ENCODE results near the gene AHDC1.
A peak's percentile ranks its signal among the peaks of the same experiment; 100 is the strongest.
"Not testable (repeated sequence)": the region's sequence is repeated elsewhere in the genome, so short reads cannot be mapped to it uniquely, and the experiment has no call there.

Gene AHDC1

GRCh38 chr1:27509127-27510080 lies 94.5 kb downstream of the AHDC1 start:
- DNase-seq (ENCODE audit: low spot score) = no peak

DNA sequence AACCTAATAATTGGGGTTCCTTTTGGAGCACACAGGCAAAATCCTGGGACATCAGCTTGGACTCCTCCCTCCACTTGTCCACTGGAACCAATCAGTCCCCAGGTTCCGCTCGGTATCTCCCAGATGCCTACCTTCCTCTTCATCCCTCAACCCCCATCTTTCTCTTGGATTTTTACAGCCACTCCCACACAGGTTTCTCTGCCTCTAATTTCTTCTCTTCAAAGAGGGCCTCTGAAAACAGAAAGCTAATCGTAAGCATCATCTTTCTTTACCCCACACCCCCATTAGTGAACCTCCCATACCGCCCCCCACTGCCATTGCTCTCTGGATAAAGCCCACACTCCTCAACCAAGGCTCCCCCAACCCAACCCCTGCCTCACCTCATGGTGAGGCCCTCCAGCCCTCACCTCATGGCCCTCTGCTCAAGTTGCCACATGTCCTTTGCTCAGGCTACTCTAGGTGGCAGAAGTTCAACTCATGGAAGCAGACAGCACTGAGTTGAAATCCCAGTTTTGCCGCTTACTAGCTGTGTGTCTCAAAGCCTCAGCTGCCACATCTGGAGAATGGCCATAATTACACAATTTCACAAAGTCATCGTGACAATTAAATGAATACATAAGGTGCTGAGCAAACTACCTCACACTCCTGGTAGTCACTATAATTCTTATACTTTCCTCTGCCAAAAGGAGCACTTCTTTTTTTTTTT lies 95.8 kb downstream of the AHDC1 start:
- DNase-seq (ENCODE audit: low spot score) = peak; percentile 67

DNA sequence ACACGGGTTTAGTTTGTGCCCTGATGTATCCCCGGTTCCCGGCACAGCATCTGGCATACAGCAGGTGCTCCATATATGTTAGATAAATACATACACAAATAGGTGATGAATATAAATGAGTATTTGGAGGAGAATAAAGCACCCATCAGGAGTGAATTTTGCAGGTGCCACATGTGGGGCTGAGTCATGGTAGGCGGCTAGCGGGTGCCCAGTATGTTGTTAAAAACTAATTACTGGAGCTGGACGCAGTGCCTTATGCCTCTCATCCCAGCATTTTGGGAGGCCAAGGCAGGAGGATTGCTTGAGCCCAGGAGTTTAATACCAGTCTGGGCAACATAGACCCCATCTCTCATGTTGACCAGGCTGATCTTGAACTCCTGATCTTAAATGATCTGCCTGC lies 97.2 kb downstream of the AHDC1 start:
- DNase-seq (ENCODE audit: low spot score) = no peak

- no peak for DNase-seq (ENCODE audit: low spot score)
Measured at GRCh38 chr1:27505420-27505680, 98.6 kb downstream of the AHDC1 start.

DNA sequence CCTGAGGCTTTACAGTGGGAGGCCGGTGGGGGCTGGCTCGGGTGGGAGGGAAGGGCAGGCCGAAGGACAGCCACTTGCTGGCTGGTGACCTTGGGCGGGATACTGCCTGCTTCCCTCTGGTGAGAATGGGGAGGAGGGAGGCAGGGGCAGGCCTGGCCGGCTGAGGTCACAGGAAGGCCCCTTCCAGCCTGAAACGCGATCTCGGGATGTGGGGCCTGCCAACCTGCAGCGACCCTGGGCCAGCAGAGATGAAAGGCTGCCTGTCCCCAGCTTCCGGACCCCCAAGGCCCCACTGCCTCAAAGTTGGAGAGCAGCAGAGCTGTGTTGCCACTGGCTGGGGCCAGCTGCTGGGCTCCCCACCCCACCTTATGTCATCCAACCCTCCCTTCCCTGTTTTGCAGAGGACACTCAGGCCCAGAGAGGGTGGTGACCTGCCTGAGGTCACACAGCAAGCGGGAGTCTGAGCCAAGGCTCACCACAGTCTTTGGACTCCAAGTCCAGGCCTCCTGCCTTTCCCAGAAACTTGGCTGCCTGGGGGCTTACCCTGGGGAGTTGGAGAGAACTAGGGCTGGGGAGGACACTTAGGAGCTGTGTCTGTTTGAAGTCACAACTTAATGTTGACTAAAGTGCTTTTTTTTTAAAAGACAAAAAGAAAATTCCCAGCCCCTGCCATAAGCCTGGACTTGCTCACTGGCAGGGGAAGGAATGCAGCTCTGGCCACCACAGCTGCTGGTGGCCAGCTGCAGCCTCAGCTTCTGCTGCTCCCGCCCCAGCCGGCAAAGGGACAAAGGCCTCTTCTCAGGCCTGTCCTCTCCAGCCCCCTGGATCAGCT lies 99.1 kb downstream of the AHDC1 start:
- DNase-seq (ENCODE audit: low spot score) = no peak

- DNase-seq (ENCODE audit: low spot score) = no peak
Measured at GRCh38 chr1:27503844-27504587, 99.9 kb downstream of the AHDC1 start.

GRCh38 chr1:27503033-27503432 lies 100.9 kb downstream of the AHDC1 start:
- no peak for DNase-seq (ENCODE audit: low spot score)

DNA sequence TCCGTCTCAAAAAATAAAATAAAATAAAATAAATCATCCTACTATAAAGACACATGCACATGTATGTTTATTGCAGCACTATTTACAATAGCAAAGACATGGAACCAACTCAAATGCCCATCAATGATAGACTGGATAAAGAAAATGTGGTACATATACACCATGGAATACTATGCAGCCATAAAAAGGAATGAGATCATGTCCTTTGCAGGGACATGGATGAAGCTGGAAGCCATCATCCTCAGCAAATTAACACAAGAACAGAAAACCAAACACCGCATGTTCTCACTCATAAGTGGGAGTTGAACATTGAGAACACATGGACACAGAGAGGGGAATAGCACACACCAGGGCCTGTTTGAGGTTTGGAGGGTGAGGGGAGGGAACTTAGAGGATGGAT lies 102.8 kb downstream of the AHDC1 start:
- DNase-seq (ENCODE audit: low spot score) = not testable (repeated sequence)

DNA sequence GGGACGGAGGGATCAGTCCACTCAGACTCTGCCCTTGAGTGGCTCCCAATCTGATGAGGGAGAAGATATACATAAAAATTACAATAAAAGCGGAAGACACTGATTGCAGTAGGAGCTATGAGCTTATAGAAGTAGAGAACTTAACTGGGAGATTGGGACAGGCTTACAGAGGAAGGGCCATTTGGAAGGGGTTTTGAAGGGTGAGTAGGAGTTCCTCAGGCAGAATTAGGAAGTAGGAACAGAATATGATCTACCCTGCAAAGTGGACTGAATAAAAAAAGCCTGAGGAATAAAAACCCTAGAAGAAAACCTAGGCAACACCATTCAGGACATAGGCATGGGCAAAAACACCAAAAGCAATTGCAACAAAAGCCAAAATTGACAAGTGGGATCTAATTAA lies 104.8 kb downstream of the AHDC1 start:
- no peak for DNase-seq (ENCODE audit: low spot score)

GRCh38 chr1:27496604-27497155 lies 107.3 kb downstream of the AHDC1 start:
- DNase-seq (ENCODE audit: low spot score) = no peak

DNA sequence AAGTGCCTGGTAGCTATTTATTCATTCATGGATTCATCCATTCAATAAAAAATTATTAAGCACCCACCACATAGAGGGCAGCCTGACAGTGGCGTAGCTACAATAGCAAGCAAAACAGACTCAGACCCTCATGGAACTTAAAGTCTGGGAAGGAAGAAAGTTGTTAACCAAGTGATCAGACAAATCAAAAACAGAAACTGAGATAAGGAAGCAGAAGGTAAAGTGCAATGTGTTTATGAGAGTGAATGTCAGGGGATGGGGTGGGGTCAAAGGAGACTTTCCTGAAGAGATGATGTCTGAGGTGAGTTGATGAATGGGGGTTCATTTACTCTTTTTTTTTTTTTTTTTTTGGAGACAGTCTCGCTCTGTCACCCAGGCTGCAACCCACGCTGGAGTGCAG lies 111.1 kb downstream of the AHDC1 start:
- DNase-seq (ENCODE audit: low spot score) = no peak

DNA sequence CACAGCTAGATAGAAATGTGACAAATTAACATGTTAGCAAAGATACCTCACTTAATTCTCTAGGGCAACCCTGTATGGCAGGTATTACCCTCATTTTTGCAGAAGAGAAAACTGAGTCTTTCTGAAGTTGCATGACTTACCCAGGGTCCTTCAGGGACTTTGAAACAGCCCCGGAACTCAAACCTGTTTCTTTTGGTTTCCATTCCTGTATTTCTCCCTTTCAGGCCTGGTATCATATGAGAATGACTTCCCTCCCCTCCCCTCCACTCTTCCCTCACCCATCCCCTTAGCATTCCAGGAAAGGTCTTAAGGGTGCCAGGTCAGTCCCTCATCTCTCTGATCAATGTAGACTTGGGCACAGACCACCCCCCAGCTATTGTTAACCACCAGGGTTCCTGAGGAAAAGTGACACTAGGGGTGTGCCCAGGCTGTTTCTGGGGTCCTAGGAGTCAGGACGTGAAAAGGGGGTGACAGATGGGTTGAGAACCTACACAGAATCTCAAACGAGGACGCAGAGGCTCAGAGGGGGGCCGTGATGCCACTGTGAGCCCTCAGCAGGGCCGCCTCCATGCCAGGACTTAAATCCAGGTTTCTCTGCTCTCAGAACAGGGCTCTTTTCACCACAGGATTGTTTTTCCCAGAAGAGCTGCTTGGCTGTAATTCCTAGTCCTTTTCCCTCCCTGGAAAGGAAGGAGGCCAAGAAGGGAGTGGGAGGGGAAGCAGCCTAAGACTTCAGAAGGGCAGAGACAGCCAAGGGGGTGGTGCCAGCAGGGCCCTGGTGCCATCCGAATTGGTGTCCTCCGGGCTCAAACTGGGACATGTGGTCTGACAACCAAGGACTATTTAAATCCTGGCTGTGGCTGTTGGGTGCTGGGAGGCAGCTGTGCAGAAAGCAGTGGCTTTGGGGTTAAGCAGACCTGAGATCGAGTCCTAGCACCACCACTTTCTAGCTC lies 111.9 kb downstream of the AHDC1 start:
- DNase-seq (ENCODE audit: low spot score) = peak; percentile 38

- peak; percentile 98 for DNase-seq (ENCODE audit: low spot score)
Measured at GRCh38 chr1:27489973-27490741, 113.8 kb downstream of the AHDC1 start, which contains the start of gene WASF2. Gene WASF2 (minus strand): TSS chr1:27490167. CDS start chr1:27428890, 61,277 bp downstream.

GRCh38 chr1:27489501-27489972 lies 114.4 kb downstream of the AHDC1 start:
- DNase-seq (ENCODE audit: low spot score) = peak; percentile 72

DNA sequence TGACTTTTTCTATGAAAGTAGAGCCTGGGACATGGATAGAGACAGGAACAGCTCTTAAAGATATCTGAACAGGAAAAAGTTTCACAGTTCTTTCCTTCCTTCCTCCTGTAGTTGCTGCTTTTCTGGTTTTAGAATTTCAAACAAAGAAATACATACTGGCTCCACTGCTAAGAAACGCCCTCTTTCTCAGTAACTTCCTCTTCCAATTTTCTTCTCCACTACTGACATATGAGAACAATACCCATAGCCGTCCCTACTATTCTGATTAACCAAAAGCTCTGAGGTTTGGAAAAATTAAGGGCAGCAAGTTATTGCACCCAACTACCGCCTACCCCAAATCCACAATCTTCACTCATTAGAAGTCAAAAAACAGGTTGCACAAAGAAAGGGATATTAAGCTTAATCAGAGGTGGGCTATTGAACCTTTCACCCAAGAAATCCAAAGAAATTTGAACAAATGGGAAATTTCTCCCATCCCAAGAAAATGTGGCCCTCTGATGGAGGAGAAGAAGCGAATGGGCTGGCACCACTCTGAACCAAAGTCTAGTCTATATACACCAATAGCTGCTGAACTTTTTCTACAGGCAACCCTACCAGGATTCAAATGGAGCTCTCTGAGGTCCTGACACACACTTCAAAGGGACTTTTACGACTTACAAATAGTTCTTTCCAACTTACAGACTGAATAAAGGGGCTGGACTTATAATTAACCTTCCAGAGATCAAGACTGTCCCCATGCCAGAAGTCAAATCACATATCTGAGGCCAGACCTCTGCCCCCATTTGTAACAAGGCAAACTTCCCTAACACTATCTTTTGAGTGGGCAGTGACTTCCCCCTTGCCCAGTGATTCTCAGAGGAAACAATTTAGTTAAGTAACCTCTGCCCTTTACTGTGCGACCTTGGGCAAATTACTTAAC lies 115.7 kb downstream of the AHDC1 start:
- peak; percentile 74 for DNase-seq (ENCODE audit: low spot score)

DNA sequence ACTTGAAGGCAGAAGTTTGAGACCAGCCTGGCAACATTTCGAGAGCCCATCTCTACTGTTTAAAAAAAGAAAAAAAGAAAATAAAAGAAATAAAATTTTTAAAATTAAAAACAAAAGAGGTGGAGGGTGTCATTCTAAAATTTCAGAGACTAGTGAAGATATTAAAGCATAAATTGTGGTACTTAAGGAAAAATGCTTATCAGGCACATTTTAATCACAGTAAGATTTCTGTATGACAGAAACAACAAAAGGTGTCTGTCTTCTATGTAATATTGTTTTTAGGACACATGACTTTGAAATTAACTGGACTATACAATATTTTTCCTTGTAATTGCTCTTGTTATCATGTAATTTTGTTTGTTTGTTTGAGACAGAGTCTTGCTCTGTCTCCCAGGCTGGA lies 118.6 kb downstream of the AHDC1 start:
- DNase-seq (ENCODE audit: low spot score) = no peak
